Activated effector memory CD4-positive, alpha-beta T cell treated with Interleukin-2 at 50 U/mL for 16 hours (primary cell): ENCODE data around the gene NDUFS1.
"Not testable (repeated sequence)": the region's sequence is repeated elsewhere in the genome, so short reads cannot be mapped to it uniquely, and the experiment has no call there.

Source experiments
- DNase-seq: peaks from one replicate; pipeline ENCODE4 v3.0.0-alpha.2; 2020

The NDUFS1 gene

DNA sequence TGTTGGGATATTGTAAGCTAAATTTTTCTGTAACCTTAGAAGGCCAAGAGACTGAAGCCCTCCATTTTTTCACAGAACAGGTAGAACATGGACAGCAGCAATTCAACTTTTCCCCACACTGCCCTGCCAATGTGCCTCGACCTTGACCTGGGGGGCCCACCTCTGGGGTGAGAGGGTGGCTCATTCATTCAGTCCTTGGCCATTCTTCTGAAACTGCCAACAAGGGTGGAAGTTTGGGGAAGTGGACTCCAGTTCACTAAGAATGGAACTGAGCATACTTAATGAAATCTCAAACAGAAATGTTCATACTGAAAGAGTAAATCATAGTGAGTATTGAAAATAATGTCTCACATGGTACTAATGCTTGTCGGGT lies 1.5 kb upstream of the NDUFS1 start:
- DNase-seq: no peak

DNA sequence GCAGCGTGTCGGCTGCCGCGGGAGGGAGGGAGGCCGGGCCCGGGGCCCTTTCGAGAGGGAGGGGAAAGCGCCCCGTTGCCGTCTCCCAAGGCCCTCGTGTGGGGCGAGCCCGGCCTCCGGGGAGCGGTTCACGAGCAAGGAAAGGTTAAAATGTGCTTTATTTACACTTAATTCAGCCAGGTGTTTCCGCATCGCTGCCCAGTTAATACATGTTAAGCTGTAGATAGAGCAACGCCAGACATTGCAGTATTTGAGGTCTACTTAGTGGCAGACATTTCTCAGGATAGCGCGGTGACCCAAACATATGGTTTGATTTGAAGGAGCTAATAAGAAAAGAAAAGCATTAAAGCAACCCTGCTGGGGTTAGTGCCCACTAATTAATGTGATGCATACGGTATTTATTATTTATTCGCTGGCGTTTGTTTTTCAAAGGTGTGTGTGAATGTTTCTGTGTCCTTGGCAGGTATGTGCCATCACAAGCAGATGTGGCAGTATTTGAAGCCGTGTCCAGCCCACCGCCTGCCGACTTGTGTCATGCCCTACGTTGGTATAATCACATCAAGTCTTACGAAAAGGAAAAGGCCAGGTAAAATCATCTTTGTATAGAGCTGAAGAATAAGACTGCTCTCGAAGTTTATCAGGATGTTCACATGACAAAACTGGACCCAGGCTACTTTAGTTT lies 1.0 kb upstream of the NDUFS1 start:
- DNase-seq: no peak

DNA sequence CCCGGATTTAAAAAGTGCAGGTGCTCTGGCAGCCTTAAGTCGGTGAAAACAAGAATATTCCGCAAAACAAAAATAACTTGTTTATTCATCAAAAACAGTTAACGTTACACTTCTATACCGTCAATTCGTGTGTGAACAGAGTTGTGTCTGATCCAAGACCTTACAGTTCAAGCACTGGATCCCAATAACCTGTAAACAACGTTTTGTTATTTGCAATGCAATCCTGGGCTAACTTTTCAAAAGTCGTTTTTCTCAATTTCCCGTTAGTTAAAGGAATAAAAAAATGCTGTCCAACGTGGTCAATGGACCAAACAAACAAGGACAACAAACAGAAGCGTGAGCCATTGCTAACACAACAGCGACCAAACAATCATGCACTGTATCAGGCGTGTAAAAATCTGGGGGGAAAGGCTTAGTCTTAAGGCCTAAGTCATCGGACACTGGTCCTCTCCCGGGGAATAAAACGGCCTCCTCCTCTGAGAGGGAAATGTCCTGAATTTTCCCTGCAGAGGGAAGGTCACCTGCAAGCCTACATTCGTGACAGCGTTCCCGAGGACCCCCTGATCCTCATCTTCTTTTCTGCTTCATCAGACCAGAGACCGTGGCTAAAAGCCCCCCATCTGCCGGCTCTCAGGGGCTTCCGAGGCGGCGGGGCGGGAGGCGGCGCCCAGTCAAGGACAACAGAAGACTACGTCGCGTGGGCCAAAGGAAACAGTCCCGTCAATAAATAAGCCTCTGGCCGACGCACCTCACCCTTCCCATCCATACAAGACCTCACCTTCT lies 490 bp downstream of the NDUFS1 start:
- DNase-seq: no peak

DNA sequence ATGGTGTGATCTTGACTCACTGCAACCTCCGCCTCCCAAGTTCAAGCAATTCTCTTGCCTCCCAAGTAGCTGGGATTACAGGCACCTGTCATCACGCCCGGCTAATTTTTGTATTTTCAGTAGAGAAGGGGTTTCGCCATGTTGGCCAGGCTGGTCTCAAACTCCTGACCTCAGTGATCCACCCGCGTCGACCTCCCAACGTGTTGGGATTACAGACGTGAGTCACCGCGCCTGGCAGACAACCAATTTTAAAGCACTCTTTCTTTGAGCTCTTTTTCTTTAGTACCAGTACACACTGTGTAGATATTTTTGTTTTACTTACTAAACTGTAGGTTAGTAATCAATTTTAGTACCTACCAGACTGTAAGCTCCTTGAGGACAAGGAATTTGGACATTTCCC lies 2.2 kb downstream of the NDUFS1 start:
- not testable (repeated sequence) for DNase-seq

DNA sequence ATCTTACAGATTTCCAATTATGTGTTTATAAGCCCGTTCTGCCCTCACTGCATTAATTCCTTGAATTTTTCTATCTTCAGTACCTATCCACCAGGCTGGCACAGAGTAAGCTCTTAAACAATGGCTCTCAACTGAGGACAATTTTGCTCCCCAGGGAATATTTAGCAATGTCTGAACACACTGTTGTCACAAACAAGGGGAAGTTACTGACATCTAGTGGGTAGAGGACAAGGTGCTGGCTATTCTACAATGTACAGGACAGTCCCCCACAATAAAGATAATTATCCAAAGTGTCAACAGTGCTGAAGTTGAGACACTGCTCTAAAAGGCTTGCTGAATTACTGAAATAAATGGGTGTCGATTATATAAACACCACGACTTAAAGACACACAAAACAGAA lies 5.0 kb downstream of the NDUFS1 start:
- DNase-seq: no peak

DNA sequence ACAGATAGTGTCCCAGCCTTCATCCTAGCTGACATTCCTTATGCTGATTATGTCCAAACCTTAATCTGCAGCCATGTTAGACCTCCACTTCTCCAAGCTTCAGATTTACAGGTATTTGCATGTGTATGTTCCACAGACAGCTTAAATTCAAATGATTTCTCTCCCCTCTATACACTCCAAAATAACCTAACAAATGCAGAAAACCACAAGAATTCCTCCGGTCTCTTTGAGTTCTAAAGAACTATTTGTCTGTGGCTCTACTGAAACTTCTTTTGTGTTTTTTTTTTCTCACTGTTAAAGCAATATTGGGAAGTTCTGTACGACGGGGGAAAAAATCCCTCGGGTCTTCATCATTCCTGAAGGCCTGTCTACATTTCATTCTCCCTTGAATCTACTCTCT lies 8.6 kb downstream of the NDUFS1 start:
- no peak for DNase-seq

DNA sequence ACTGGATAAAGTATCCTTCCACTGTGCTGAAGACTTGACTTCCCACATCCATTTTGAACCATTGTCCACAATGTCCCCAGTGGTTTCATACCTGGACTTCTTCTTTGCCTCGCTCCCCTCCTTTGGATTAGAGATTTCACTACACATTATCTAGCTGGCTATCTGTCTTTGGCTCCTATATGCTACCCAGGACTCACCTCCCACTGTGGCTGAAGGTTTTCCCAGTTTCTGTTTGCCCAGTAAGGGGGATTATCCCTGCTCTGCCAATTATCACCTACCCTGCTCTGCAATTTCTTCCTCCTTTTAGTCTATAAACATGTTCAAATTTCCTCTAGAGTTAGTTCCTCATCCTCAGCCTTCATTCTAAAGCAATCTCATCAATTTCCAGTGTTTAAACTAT lies 9.1 kb downstream of the NDUFS1 start:
- DNase-seq: no peak

DNA sequence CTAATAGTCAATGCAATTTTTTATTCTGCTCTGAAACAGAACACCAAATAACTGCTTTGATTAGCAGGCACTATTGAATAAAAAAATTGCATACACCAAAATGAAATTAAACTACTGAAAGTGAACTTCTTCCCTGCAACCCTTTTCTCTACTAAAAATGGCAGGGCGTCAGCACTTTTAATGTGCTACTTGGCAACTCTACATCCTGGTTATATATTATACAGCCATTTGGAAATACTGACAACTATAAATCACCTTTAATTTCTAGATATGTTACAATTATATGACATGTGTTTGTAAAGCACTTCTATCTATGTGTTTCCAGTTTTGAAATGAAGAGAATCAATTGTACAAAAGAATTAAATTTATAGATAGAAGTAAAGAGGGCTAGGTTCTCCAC lies 9.9 kb downstream of the NDUFS1 start:
- no peak for DNase-seq

DNA sequence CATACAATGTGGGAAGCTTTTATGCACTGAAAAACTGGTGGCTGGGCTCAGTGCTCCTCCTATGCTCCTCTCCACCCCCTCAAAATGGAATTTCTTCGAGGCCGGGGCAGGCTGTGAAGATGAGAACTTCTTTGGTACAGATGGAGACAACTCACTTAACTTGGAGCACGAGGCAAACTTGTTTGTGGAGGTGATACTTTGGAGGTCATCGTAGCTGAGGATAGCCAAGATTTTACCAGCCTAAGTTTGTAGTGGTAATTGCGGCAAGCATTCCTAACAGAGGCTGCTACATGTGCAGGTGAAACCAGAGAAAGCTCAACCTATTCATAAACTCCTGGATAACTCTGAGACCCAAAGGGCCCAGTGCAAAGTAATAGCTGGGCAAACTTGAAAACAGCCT lies 13.6 kb downstream of the NDUFS1 start:
- no peak for DNase-seq

DNA sequence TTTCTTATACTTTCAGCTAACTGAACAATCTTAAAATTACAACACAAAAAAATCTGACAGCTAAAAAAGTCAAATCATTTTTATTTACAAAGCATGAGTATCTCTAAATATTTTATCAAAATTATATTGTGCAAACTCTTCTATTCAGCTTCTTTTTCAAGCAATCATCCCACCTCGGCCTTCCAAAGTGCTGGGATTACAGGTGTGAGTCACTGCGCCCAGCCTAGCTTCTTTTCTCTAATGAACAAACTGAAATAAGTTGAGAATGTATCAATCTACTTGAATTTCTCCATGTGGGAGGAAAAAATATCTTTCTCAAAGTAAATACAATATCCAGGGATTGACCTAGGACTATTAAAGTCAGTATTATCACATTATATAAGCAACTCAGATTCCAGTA lies 14.9 kb downstream of the NDUFS1 start:
- DNase-seq: no peak

DNA sequence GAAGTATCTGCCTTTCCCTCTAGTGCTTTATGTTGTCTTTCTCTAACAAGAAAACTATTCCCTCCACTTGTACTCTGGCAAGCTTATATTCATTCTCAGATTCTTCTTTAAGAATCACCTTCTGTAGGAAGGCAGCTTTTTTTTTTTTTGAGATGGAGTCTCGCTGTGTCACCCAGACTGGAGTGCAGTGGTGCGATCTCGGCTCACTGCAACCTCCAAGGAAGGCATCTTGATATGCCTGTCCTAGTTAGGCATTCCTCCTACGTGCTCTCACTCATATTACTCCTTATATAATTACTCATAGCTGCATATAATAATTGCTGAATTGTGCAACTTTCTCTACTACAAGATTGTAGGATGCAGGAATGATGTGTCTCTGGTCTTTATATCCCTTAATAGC lies 15.8 kb downstream of the NDUFS1 start:
- no peak for DNase-seq

DNA sequence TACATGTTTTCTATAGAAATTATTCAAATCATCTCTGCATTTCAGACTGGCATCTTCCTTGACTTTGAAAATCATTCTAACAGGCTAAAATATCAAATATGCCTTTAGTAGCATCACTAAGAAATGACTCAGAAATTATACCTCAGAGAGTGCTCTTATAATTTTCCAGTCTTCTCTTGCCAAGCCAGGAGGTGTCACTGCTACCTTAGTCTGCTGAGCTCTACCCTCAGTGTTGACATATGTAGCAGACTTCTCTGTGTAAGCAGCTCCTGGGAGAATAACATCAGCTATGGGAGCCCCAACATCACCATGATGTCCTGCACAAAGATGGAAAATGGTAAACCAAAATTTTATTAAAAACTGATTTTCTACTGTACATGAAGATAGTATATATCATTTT lies 31.6 kb downstream of the NDUFS1 start:
- no peak for DNase-seq

DNA sequence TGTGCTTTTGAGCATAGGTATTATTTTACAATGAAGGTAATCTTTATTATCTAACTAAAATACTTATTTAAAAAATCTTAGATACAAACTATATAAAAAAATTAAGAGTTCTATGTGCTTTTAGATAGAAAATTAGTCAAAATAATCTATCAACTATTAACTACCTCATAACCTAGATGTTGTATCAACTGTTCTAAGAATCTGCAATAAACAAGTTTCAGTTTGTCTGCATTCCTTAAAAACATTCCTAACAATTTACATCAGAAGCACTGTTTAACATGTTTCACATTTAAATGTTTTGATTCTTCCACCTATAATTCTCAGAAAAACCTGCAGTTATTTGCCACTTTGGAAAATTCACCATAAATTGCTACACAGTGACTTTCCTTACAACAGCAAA lies 33.3 kb downstream of the NDUFS1 start:
- no peak for DNase-seq

DNA sequence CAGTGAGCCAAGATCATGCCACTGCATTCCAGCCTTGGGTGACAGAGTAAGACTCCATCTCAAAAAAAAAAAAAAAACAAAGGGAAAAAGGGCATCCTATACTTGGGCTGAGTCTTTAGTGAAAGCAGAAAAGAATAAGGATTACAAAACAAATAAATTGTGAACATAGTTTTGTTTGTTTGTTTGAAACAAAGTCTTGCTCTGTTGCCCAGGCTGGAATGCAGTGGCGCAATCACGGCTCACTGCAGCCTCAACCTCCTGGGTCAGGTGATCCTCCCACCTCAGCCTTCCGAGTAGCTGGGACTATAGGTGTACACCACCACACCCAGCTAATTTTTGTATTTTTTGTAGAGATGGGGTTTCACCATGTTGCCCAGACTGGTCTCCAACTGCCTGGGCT lies 36.7 kb downstream of the NDUFS1 start:
- DNase-seq: not testable (repeated sequence)

DNA sequence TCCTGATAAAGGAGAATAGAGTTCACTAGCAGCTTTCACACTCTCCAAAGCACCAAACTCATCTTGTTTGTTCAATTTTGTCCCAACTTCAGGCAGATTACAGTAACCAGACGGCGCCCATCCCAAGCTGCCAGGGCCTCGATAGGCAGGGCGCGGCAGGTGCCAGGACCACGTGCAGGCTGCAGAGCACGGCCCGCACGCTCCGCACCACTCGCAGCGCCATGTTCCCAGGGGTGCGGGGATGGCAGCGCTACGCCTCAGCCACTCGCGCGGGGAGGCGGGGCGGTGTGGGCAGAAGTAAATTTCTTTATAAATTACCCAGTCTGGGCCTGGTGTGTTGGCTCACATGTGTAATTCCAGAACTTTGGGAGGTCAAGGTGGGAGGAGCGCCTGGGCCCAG lies 43.0 kb downstream of the NDUFS1 start:
- DNase-seq: no peak

DNA sequence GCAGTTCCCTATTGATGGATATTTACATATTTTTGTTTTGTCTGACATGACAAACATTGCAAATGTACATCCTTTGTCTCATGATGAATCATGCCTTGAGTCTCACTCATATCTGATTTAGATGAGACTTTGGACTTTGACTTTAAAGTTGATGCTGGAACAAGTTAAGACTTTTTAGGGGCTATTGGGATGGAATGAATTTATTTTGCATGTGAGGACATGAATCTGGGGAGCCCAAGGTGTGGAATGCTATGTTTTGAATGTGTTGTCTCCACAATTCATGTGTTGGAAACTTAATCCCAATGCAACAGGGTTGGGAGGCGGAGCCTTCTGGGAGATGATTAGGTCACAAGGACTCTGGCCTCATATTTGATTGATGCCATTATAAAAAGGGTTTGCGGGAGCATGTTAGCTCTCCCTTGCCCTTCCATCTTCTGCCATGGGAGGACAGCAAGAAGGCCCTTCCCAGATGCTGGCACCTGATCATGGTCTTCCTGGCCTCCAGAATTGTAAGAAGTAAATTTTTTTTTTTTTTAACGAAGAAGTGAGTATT lies 44.1 kb downstream of the NDUFS1 start:
- DNase-seq: no peak

DNA sequence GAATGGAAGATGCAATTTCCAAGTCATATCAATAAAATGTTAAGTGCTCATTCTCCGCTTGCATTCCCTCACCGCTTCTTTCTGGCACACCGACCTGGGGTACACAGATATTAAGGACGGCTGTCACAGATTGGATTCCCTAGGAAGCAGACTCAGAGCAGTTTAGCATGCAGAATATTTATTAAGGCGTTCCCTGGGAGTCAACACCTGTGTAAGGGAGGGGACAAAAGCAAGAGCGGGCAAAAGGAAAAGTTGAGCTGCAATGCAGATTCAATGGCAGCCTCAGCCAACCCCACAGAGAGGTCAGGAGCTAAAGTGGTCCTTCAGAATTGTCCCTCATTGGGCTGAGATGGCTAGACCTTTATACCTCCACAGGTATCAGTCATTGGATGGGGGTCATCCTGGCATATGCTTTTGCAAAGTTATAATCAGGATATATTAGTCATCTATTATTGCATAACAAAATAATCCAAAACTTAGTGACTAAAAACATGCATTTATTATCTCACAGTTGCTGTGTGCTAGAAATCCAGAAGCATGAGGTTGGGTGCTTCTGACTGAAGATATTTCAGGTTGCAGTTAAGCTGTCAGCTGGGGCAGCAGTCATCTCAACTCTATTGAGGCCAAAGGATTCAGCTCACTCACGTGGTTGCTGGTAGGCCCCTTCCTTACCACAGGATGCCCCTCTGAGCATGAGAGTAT lies 46.2 kb downstream of the NDUFS1 start:
- DNase-seq: no peak

DNA sequence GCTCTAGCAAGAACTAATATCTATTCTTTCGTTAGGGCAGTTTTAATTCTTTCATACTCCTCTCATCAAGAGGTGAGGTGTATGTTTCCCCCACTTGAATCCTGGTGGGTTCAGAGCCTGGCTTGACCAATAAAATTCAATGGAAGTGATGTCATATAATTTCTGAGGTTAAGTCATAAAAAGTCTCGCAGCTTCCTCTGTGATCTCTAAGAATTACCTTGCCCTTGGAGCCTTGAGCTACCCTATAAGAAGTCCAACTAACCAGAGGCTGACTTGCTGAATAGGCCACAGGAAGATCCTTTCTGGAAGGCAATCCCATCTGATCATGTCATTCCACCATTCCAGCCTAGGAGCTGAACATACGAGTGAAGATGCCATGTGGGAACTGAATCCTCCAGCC lies 47.1 kb downstream of the NDUFS1 start:
- no peak for DNase-seq

DNA sequence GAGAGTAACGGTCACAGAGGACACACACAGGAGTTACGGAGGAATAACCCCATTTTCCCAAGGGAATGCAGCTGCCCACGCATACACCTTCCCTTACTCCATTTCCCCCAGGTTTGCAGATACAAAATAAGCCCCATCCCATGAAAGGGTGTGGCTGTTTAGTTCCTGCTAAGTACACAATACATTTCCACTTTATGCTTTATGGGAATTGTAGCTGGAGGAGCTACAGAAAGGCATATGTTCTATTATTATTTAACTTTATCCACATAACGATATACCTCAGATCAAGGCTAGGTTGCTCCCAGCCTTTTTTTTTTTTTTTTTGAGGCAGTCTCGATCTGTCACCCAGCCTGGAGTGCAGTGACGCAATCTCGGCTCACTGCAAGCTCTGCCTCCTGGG lies 50.5 kb downstream of the NDUFS1 start:
- no peak for DNase-seq

DNA sequence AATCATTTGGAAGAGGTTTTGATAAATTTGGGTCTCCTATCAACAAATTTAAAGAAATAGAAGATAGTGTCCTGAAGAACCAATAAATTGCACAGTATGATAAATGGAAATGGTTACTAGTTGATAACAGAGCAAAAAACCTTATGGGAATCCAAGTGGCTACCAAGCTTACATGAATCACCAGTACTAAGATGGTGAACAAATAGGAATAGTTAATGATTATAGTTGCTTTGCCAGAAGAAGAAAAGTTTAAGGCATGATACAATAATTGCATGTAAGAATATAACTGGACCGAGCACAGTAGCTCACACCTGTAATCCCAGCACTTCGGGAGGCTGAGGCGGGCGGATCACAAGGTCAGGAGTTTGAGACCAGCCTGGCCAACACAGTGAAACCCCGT lies 53.7 kb downstream of the NDUFS1 start:
- DNase-seq: no peak

DNA sequence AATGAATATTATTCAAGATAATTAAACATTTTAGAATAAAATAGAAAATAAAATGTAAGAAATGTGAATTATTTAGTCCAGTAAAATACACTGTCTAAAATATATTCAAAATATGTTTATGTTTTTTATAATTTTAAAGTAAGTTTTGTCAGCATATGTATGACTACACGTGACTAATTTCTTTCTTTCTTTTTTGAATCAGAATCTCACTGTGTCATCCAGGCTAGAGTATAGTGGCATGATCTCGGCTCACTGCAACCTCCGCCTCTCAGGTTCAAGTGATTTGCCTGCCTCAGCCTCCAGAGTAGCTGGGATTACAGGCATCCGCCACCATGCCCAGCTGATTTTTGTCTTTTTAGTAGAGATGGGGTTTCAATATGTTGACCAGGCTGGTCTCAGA lies 54.2 kb downstream of the NDUFS1 start:
- no peak for DNase-seq

DNA sequence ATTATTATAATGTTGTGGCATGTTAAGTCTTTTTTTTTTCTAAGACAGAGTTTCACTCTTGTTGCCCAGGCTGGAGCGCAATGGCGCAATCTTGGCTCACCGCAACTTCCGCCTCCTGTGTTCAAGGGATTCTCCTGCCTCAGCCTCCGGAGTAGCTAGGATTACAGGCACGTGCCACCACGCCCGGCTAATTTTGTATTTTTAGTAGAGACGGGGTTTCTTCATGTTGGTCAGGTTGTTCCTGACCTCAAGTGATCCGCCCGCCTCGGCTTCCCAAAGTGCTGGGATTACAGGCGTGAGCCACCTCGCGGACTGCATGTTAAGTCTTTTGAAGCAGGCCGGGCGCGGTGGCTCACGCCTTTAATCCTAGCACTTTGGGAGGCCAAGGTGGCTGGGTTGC lies 60.4 kb downstream of the NDUFS1 start:
- DNase-seq: not testable (repeated sequence)

DNA sequence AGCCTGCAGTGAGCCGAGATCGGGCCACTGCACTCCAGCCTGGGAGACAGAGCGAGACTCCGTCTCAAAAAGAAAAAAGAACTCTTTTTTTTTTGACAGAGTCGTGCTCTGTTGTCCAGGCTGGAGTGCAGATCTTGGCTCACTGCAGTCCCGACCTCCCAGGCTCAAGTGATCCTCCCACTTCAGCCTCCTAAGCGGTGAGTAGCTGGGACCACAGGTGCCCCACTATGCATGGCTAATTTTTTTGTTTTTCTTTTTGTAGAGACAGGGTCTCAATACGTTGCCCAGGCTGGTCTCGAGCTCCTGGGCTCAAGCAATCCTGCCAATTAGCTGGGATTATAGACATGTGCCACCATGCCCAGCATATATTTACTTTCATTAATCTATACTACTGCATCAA lies 60.8 kb downstream of the NDUFS1 start:
- DNase-seq: no peak

DNA sequence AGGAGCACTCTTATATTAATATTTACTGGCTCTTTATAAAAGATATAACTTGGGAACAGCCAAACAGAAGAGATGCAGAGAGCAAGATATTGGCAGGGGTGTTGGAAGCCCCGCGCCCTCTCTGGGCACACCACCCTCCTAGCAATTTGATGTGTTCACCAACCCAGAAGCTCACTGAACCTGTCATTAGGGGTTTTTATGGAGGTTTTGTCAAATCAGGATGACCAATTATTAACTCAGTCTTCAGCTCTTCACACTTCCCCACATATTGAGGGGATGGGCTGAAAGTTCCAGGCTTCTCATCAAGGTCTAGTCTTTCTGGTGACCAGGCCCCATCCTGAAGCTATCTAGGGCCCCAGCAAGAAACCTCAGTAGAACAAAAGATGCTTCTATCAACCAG lies 62.4 kb downstream of the NDUFS1 start:
- DNase-seq: no peak
